GM12872 (cell line): ENCODE data around the gene EVX2.

Source experiments
- TF ChIP-seq, protein P1 (sequence below): IDR thresholded peaks from 3 replicates; pipeline ENCODE4 v1.5.1; 2011; ENCODE audit warnings: low read depth, mild to moderate bottlenecking, low read length, moderate library complexity; ENCODE audit not compliant: insufficient read depth

The EVX2 gene

GRCh38 chr2:176089843-176090395 lies 6.2 kb upstream of the EVX2 start:
- TF ChIP-seq, protein P1, sequence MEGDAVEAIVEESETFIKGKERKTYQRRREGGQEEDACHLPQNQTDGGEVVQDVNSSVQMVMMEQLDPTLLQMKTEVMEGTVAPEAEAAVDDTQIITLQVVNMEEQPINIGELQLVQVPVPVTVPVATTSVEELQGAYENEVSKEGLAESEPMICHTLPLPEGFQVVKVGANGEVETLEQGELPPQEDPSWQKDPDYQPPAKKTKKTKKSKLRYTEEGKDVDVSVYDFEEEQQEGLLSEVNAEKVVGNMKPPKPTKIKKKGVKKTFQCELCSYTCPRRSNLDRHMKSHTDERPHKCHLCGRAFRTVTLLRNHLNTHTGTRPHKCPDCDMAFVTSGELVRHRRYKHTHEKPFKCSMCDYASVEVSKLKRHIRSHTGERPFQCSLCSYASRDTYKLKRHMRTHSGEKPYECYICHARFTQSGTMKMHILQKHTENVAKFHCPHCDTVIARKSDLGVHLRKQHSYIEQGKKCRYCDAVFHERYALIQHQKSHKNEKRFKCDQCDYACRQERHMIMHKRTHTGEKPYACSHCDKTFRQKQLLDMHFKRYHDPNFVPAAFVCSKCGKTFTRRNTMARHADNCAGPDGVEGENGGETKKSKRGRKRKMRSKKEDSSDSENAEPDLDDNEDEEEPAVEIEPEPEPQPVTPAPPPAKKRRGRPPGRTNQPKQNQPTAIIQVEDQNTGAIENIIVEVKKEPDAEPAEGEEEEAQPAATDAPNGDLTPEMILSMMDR, result no peak

DNA sequence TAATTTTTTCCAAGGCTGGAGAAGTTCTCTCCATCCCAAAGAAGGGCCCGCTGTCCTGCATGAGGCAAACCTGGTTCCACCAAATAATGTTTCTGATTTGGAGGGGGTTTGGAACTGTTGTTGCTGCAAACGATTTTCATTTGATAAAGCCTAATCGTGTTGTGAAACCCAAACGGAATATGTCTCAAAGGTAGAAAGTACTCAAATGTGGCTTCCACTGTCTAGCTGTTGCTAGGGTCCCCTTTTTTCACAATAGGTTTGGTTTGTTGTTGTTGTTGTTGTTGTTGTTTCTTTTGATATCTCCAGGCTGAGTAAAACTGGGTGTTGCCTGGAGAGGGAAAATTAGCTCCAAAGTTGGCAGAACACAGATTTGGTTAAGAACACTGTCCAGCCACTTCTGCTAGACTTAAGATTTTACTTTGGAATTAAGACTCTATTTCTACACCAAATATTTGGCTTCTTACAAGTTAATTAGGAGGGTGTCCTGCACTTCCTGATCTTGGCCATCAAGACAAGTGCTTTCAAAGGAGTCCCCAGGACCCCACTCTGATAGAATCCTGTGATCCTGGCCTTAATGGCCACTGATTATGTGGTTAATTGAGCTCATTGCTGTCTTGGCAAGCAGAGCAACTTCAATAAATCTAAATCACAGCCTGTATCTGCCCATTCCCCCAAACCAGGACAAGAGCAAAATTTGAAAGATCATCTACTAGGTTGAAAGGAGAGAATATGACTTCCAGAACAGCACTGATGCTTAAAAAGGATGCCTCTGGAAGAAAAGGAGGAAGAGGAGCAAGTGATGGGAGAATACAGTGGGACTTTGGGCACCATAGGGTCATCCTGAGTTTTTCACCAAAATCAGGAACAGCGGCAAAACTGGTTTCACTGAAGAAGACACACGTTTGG lies 5.4 kb upstream of the EVX2 start:
- TF ChIP-seq, protein P1, result no peak

- TF ChIP-seq, protein P1, result peak; percentile 72
Measured at GRCh38 chr2:176088048-176088936, 4.5 kb upstream of the EVX2 start.

- TF ChIP-seq, protein P1, result no peak
Measured at GRCh38 chr2:176087330-176088047, 3.7 kb upstream of the EVX2 start.

- TF ChIP-seq, protein P1, result peak; percentile 42; the same call in 2 of the 3 replicates
Measured at GRCh38 chr2:176085861-176086771, 2.4 kb upstream of the EVX2 start.

DNA sequence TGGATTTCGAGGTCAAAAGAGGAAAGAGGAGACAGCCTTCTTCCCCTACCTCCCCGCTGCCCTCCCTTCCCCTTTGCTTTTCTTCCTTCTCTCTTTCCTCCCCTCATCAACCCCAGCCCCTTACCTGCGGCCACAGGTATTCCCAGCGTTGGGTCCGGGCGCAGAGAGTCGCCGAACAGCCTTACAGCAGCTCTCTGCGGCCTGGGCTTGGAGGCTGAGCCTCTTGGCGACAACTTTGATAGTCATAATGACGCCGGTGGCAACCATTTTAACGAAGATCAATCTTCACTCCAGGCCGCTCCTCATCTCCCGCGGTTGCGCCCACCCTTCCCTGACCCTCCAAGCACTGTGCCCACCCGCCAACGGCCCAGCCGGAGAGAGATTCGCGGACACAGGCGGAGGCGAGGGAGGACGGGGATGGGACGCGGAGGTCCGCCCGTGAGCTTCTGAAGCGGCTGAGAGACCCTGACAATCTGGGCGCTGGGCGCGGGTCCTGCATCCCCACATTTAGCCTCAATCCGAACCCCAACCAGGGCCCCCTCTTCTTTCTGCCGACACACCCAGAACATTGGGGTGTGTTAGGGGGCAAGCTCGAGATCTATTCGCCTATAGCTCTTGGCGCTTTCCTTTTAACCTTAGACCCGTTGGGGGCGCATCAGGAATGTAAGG lies 1.5 kb upstream of the EVX2 start:
- TF ChIP-seq, protein P1, result no peak
